Endothelial cell of umbilical vein (primary cell): Measurements from ENCODE around the gene SIRPD. TPM values are rescaled to one million over a fixed set of nuclear protein-coding genes. Genes with fewer than 3 reads are reported as not detected.

ENCODE experiments used
- BruUV-seq: library from RNA; stranded (reverse); fragments of 400-500 nt; replicated peaks from 2 replicates; lab custom pipeline; 2021; lab: Mats Ljungman, UMichigan
- CTCF ChIA-PET: fragments of 300-600, 350-600 bp; sonication (Branson Sonifier 250); formaldehyde crosslinking; loops from one replicate; lab custom pipeline; 2021; ENCODE audit warnings: antibody characterized with exemption, inconsistent platforms; lab: Charles Lee
- POLR2A ChIA-PET: fragments of 300-600, 350-600 bp; sonication (Branson Sonifier 250); formaldehyde crosslinking; loops from one replicate; lab custom pipeline; 2021; ENCODE audit warnings: antibody characterized with exemption, inconsistent platforms; lab: Charles Lee
- DNase-seq: peaks from one replicate; pipeline ENCODE4 v3.0.0-alpha.2; 2011; ENCODE audit warnings: low read depth, low spot score
- FAIRE-seq: peaks from 2 replicates; lab custom pipeline; 2011; peaks lifted over from hg19 to GRCh38; lab: Jason Lieb, UNC
- H2AFZ ChIP-seq: 2 replicates; pipeline ENCODE4 v1.6.0; 2012; ENCODE audit warnings: low read depth, low read length, control low read depth, inconsistent platforms
- H3K27ac ChIP-seq: 2 replicates; pipeline ENCODE4 v1.5.1; 2011; ENCODE audit warnings: low read depth, mild to moderate bottlenecking, control low read depth, low read length, moderate library complexity; ENCODE audit not compliant: insufficient read depth
- H3K27me3 ChIP-seq, 2 experiments: 2 replicates each; pipeline versions ENCODE4 v1.6.0 to v1.6.1; 2011; ENCODE audit warnings: low read length in 2 of 2, mixed read lengths in 1 of 2; ENCODE audit not compliant: control insufficient read depth in 2 of 2, insufficient read depth in 2 of 2
- H3K36me3 ChIP-seq, 2 experiments: 2 replicates in 1 of 2; 3 replicates in 1 of 2; pipeline ENCODE4 v1.5.1; 2011; ENCODE audit warnings: low read length in 2 of 2, mild to moderate bottlenecking in 1 of 2, moderate library complexity in 1 of 2; ENCODE audit not compliant: control insufficient read depth in 2 of 2, insufficient read depth in 2 of 2; ENCODE audit errors: extremely low read depth in 1 of 2
- H3K4me1 ChIP-seq: 3 replicates; pipeline ENCODE4 v1.5.1; 2011; ENCODE audit warnings: mild to moderate bottlenecking, low read length; ENCODE audit not compliant: control insufficient read depth, insufficient read depth; ENCODE audit errors: extremely low read depth
- H3K4me2 ChIP-seq: 2 replicates; pipeline ENCODE4 v1.6.1; 2011; ENCODE audit warnings: low read length, control low read depth, mixed read lengths; ENCODE audit not compliant: insufficient read depth
- H3K4me3 ChIP-seq, 3 experiments: fragments of 200-600 bp in 1 of 3; sonication (generic), shearing (Covaris generic) in 1 of 3; replicated peaks in 1 of 3; 2 replicates each; pipeline ENCODE4 v1.5.1; 2011 to 2016; ENCODE audit warnings: control low read depth in 3 of 3, low read length in 3 of 3, mild to moderate bottlenecking in 2 of 3, inconsistent platforms in 1 of 3, low read depth in 1 of 3, moderate library complexity in 1 of 3; ENCODE audit not compliant: insufficient read depth in 1 of 3
- H3K79me2 ChIP-seq: 2 replicates; pipeline ENCODE4 v1.6.0; 2012; ENCODE audit warnings: low read length, inconsistent platforms; ENCODE audit not compliant: control insufficient read depth, insufficient read depth
- H3K9ac ChIP-seq: replicated peaks from 2 replicates; pipeline ENCODE3; 2011; ENCODE audit warnings: low read length, control low read depth; ENCODE audit not compliant: insufficient read depth; ENCODE audit errors: extremely low read depth
- H3K9me1 ChIP-seq: replicated peaks from 3 replicates; pipeline ENCODE4 v1.6.0; 2011; ENCODE audit warnings: mild to moderate bottlenecking, low read length; ENCODE audit not compliant: control insufficient read depth, insufficient read depth; ENCODE audit errors: extremely low read depth
- H3K9me3 ChIP-seq: replicated peaks from 2 replicates; pipeline ENCODE4 v1.5.1; 2012; ENCODE audit warnings: low read length, inconsistent platforms; ENCODE audit not compliant: control insufficient read depth, insufficient read depth
- H4K20me1 ChIP-seq: replicated peaks from 2 replicates; pipeline ENCODE3; 2011; ENCODE audit warnings: mild to moderate bottlenecking, low read length; ENCODE audit not compliant: control insufficient read depth, insufficient read depth; ENCODE audit errors: extremely low read depth
- CTCF ChIP-seq, 2 donors: IDR thresholded peaks; 1 replicate in 1 of 2; 2 replicates in 1 of 2; pipeline ENCODE4 v1.5.1; 2011; ENCODE audit warnings: low read length in 2 of 2, mild to moderate bottlenecking in 2 of 2, moderate library complexity in 2 of 2, control low read depth in 1 of 2, inconsistent platforms in 1 of 2, low read depth in 1 of 2; ENCODE audit not compliant: insufficient read depth in 1 of 2; ENCODE audit errors: extremely low read depth in 1 of 2
- EZH2 ChIP-seq: IDR thresholded peaks from 2 replicates; pipeline ENCODE4 v1.6.1; 2012; ENCODE audit warnings: borderline replicate concordance, low read depth, mild to moderate bottlenecking, moderate library complexity, low read length, inconsistent platforms; ENCODE audit not compliant: severe bottlenecking
- FOS ChIP-seq: IDR thresholded peaks from 2 replicates; pipeline ENCODE4 v1.6.1; 2011; ENCODE audit warnings: mild to moderate bottlenecking, low read length, moderate library complexity, borderline replicate concordance; ENCODE audit not compliant: insufficient read depth
- GATA2 ChIP-seq: IDR thresholded peaks from 2 replicates; pipeline ENCODE4 v1.7.0; 2011; ENCODE audit warnings: low read depth, mild to moderate bottlenecking, moderate library complexity, mixed read lengths, low read length; ENCODE audit not compliant: insufficient read length, insufficient read depth
- JUN ChIP-seq: IDR thresholded peaks from 2 replicates; pipeline ENCODE4 v1.6.1; 2011; ENCODE audit warnings: borderline replicate concordance, low read depth; ENCODE audit not compliant: insufficient read length, insufficient read depth
- MYC ChIP-seq: IDR thresholded peaks from one replicate; pipeline ENCODE4 v1.6.1; 2011; ENCODE audit warnings: mild to moderate bottlenecking, low read depth, low read length
- POLR2A ChIP-seq: IDR thresholded peaks from 2 replicates; pipeline ENCODE4 v1.6.1; 2012; ENCODE audit warnings: low read depth, mild to moderate bottlenecking, control low read depth, low read length
- POLR2AphosphoS5 ChIP-seq: IDR thresholded peaks from 2 replicates; pipeline ENCODE4 v1.6.1; 2012; ENCODE audit warnings: low read depth, mild to moderate bottlenecking, control low read depth, low read length, moderate library complexity; ENCODE audit not compliant: insufficient read depth
- dilution Hi-C: fragments of 300-500 bp; cut with MboI; formaldehyde crosslinking; loops from one replicate; pipeline ENCODE4 v1.15.0; 2019; ENCODE audit warnings: low sequenced_read_pairs; ENCODE audit not compliant: extremely low pct_ligation_motif_present
- intact Hi-C: fragments of 100-400 bp; cut with micrococcal nuclease; formaldehyde crosslinking; loops from one replicate; pipeline ENCODE4 v1.10.0; 2022
- polyA plus RNA-seq, 4 experiments: library from polyadenylated mRNA; depleted of rRNA in 3 of 4; stranded (reverse) in 3 of 4; unstranded in 1 of 4; fragments of >200 nt; gene quantifications; 2 replicates each; pipeline versions ENCODE4 v1.2.1 to v1.2.3, GENCODE V29; 2011 to 2012; ENCODE audit warnings: missing spikeins in 1 of 4
- total RNA-seq: library from RNA; stranded (reverse); gene quantifications from 2 replicates; pipeline ENCODE4 v1.2.3, GENCODE V29; 2021
- TF ChIP-seq, protein P1 (sequence below): IDR thresholded peaks from 2 replicates; pipeline ENCODE4 v1.6.1; 2011; ENCODE audit not compliant: insufficient read depth, insufficient read length

SIRPD gene
- total and polyA plus RNA-seq, 2 donors (not counting 3 experiments of a cell fraction or from before 2014, with no cell fraction given): not detected

- Histone ChIP-seq H3K9me3 (no peaks in the 10 kb centered on the region), H3K9me1 (no peaks in the 10 kb centered on the region), H3K4me3 (no peak overlapping the region), H3K4me2 (no peak overlapping the region), H3K27ac (no peak overlapping the region), H3K79me2 (no peaks in the 10 kb centered on the region), H3K9ac (no peak overlapping the region), H3K4me1 (no peaks in the 10 kb centered on the region), H4K20me1 (no peaks in the 10 kb centered on the region), H2AFZ (no peak overlapping the region), H3K27me3 (no peaks in the 10 kb centered on the region), H3K36me3 (no peaks in the 10 kb centered on the region)
- dilution Hi-C loops (no loop called here), intact Hi-C loops (no loop called here)
- DNase-seq (no peak), FAIRE-seq (no peak)
- no TSS peak for BruUV-seq
- CTCF ChIA-PET: interaction anchor here (1.0 to 2.1 kb wide), 3 partner anchors 8 to 243 kb away, joined by 4 to 9 read pairs (median 6); no protein-coding TSS in a partner anchor
- POLR2A ChIA-PET: no interaction called here
- TF ChIP-seq GATA2: no peak
Observed at GRCh38 chr20:1534526-1534925, 23.0 kb downstream of the SIRPD start.

- H3K4me3 ChIP-seq: no peak overlapping the region
- ChIA-PET POLR2A (no interaction called here), CTCF (interaction anchor here (0.7 to 2.1 kb wide), 5 partner anchors 10 to 244 kb away, joined by 3 to 9 read pairs (median 4); no protein-coding TSS in a partner anchor)
- no peak overlapping the region for H2AFZ ChIP-seq
- BruUV-seq: no TSS peak
- FAIRE-seq (no peak), DNase-seq (peak; percentile 7)
- H3K36me3 ChIP-seq: no peaks in the 10 kb centered on the region
- H3K79me2 ChIP-seq: no peaks in the 10 kb centered on the region
- H3K9me1 ChIP-seq: no peaks in the 10 kb centered on the region
- no peaks in the 10 kb centered on the region for H3K27me3 ChIP-seq
- dilution Hi-C loops: no loop called here
- intact Hi-C loops: no loop called here
- H3K27ac ChIP-seq: no peak overlapping the region
- no peaks in the 10 kb centered on the region for H4K20me1 ChIP-seq
- H3K9me3 ChIP-seq: no peaks in the 10 kb centered on the region
- TF ChIP-seq POLR2AphosphoS5 (no peak), CTCF (IDR thresholded peaks at IDR 0.05; ENCODE audit: extremely low read depth in 1 of 2, insufficient read depth in 1 of 2, low read depth in 1 of 2, low read length in 2 of 2) (no peak), FOS (no peak), MYC (no peak), JUN (no peak), EZH2 (no peak), POLR2A (no peak), GATA2 (no peak)
- TF ChIP-seq, protein P1, sequence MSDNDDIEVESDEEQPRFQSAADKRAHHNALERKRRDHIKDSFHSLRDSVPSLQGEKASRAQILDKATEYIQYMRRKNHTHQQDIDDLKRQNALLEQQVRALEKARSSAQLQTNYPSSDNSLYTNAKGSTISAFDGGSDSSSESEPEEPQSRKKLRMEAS: no peak
- no peaks in the 10 kb centered on the region for H3K4me1 ChIP-seq
- no peak overlapping the region for H3K9ac ChIP-seq
- no peak overlapping the region for H3K4me2 ChIP-seq
Observed at GRCh38 chr20:1533059-1533458, 24.4 kb downstream of the SIRPD start.
